NCI-H226 (cell line): ENCODE measurements around the gene TP53.
"Not testable (repeated sequence)": the region's sequence is repeated elsewhere in the genome, so short reads cannot be mapped to it uniquely, and the experiment has no call there.

Source experiments
- DNase-seq: peaks from one replicate; pipeline ENCODE4 v3.0.0-alpha.2; 2015

TP53 gene

GRCh38 chr17:7629939-7630571 lies 57.2 kb downstream of the TP53 start, which contains the start of gene SHBG:
Gene SHBG (plus strand): TSS chr17:7630135. CDS start chr17:7630173, 38 bp downstream.
- DNase-seq, result no peak

- peak; percentile 86 for DNase-seq
These were observed 59.8 kb downstream of the TP53 start, which contains the start of gene SAT2 for GRCh38 chr17:7627250-7628121. Gene SAT2 (minus strand): TSS chr17:7627821. CDS start chr17:7627635, 186 bp downstream.

GRCh38 chr17:7626956-7627249 lies 60.4 kb downstream of the TP53 start:
- no peak for DNase-seq

GRCh38 chr17:7626307-7626706 lies 61.0 kb downstream of the TP53 start:
- no peak for DNase-seq

GRCh38 chr17:7625749-7626148 lies 61.5 kb downstream of the TP53 start:
- not testable (repeated sequence) for DNase-seq

- DNase-seq, result no peak
These were observed 63.6 kb downstream of the TP53 start for GRCh38 chr17:7623661-7624060.

- DNase-seq, result no peak
These were observed 66.5 kb downstream of the TP53 start for GRCh38 chr17:7620835-7621234.

GRCh38 chr17:7618608-7619007 lies 68.7 kb downstream of the TP53 start:
- DNase-seq, result no peak
